ENCODE results near the gene OASL.
"Not testable (repeated sequence)": the region's sequence is repeated elsewhere in the genome, so short reads cannot be mapped to it uniquely, and the experiment has no call there.

Gene OASL

DNA sequence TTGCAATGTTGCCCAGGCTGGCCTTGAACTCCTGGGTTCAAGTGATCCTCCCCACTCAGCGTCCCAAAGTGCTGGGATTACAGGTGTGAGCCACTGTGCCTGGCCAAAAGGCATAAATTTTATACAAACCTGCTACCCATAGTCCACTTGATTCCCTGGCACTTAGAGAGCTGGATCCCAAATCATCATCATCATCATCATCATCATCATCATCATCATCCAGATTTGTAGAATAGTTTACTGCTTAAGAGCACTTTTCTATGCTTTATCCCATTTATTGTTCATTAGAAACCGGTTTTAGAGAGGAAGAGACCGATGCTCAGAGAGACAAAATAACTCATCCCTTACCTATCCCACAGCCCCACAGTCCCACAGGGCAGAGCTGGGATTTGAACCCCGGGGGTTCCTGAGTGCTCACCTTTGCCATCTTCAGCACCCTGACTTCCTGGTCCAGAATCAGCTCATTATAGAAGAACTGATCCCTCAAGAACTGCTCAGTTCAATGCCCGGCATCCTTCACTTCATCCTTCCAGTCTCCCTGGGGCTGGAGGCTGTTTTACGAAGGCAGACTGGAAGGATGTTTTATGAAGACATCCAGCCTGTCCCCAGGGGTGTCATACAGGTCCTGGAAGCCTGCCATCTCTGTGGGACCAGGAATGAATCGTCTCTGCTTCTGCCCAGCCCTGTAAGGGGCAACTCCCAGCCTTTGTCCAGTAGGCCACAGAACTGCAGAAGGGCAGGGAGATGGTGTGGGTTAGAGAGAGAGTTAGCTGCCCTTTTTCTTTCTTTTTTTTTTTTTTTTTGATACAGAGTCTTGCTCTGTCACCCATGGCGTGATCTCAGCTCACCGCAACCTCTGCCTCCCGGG is 20.2 kb upstream of the OASL start:
- DNase-seq, result no peak

- no peak for DNase-seq
These were observed 18.7 kb upstream of the OASL start for GRCh38 chr12:121057794-121058193.

DNA sequence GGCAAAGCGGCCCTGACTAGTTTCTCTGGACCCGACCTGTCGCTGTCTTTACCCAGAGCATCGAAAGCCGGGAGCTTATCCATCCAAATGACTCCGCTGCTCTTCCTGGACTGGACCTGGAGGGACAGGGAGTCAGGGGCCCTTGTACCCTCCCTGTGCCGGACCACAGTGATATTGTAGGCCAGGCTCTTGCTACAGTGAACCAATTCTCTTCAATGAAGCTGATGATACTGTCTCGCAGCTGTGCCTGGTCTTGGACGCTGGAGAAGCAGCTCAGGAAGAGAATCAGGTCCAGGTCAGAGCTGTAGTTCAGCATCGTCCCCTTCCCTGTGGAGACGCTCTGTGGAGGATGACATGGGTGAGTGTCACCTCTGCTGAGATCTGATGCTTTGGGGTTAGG is 14.7 kb upstream of the OASL start:
- no peak for DNase-seq

DNA sequence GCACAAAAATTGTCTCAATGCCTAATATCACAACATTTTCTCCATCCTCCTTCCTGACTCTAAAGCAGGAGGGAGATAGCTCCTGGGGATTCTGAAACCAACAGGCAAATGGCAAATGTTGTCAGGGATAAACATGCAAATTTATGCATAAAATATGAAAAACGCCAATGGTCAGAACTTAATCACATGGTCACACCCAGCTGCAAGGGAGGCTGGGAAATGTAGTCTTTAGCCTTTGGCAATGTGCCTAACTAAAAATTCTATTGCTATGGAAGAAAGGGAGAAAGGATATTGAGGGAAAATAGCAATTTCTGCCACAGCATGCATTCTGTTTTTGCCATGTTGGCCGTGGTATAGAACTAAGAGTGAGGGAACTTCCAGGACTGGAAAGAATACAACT is 11.7 kb upstream of the OASL start:
- DNase-seq, result no peak

- DNase-seq, result no peak
These were observed 9.4 kb upstream of the OASL start for GRCh38 chr12:121048442-121048841.

- not testable (repeated sequence) for DNase-seq
These were observed 8.4 kb upstream of the OASL start for GRCh38 chr12:121047400-121047799.

GRCh38 chr12:121043067-121043466 is 4.0 kb upstream of the OASL start:
- DNase-seq, result no peak

DNA sequence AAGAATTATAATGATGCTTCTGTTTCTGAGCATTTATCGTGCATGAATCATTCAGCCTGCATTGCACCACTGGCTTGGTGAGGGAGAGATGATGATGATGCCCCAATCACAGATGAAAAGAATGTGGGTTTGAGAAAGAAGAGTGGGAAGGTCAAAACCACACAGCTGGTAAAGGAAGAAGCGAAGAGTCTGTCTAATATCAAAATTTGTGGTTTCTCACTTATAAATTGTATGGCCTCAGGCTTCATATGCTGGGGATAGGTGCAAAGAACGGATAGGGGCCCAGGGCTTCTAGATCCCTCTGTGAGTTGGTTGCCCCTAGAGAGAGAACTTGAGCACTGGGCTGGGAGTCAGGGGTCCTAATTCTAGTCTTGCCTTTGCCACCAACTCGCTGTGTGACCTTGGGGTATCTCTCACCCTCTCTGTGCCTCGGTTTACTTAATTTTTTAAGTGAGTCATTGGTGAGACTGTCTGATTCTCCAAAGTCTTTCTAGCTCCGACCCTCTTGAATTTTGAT is 2.2 kb downstream of the OASL start:
- no peak for DNase-seq

DNA sequence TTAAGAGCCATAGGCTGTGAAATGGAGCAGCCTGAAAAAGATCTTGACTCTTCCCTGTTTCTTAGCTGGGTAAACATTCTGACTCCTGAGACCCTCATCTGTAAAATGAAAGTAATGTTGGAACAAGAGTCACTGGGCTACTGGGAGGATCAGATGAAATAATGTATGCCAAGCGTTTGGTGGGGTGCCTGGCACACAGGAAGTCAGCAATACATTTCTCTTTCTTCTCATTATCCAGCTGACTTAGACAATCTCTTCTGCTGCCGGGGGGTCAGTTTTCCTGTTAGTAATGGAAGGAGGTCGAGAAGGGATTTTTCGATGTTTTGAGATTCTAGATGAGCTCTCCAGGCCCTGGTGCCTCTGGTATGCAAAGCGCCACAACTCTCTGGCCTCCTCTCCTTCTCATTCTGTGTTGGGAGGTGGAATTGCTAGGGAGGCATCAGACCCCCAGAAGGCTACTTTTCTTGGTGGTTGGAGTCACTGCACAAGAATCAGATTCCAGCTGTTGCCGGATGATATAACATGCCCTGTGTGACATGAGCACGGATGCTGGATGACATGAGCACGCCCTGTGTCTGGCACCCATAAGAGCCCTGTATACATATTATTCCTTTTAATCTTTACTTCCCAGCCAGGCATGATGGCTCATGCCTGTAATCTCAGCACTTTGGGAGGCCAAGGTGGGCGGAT is 4.3 kb downstream of the OASL start:
- DNase-seq, result no peak

DNA sequence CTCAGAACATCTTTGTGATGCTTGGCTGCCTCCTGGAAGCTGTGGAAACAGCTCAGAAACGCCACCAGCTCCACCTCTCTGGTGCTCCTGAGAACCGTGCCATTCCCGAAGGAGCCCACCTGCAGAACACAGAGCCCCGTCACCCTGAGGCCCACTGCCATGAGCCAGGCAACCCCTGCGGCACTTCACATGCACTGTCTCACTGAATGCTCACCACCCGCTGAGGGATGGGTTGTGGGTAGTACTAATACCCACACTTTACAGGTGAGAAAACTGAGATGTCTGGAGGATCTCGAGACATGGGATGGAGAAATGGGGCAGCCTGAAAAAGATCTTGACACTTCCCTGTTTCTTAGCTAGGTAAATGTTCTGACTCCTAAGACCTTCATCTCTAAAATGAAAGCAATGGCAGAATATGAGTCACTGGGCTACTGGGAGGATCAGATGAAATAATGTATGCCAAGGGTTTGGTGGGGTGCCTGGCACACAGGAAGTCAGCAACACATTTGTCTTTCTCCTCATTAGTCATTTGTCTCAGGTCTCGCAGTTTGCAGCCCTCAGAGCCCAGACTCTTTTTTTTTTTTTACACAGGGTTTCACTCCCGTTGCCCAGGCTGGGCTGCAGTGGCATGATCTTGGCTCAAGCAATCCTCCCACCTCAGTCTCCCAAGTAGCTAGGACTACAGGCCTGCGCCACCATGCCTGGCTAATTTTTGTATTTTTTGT is 5.3 kb downstream of the OASL start:
- DNase-seq, result no peak

DNA sequence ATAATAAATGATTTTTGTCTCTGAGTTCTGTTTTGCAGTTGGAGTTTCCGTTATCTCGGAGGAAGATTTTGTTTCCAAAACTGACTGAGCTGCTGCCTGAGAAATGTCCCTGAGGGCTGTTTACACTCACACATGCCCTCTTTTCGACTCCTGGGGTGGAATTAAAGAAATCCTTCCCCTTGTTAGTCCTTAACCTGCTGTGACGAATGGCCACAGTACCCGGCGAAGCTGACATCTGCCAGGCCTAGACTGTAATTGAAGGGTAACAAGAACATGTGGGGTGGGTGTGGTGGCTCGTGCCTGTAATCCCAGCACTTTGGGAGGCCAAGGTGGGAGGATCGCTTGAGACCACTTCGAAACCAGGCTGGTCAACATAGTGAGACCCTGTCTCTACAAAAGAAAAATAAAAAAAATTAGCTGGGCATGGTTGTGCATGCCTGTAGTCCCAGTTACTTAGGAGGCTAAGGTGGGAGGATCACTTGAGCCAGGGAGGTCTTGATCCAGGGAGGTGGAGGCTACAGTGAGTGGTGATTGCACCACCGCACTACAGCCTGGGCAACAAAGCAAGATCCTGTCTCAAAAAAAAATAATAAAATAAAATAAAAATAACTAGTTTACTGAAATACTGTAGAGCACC is 8.4 kb downstream of the OASL start:
- DNase-seq, result no peak

DNA sequence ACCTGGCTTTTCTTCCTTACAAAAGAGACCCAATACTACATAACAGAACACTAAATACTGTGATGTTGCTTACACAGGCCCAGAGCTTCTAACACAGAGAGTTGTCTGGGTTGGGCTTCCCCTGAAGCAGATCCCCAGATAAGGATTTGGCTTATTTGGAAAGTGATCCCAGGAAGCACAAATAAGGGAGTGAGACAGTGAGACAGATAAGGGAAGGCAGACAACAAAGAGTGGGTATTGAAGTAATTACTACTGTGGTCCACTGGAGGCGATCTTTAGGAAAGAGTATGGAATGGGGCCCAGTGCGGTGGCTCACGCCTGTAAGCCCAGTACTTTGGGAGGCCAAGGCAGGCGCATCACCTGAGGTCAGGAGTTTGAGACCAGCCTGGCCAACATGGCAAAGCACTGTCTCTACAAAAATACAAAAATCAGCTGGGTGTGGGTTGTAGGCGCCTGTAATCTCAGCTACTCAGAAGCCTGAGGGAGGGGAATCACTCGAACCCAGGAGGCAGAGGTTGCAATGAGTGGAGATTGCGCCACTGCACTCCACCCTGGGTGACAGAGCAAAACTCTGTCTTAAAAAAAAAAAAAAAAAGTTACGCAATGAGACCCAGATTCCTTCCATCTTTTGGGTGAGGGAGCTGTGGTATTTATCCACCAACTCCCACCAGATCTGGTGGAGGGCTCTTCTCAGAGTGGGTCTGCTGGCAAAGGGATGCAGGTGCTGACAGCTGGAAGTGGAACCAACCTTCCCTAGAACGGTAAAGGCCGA is 12.6 kb downstream of the OASL start:
- DNase-seq, result no peak

GRCh38 chr12:121025442-121026226 is 13.4 kb downstream of the OASL start:
- no peak for DNase-seq

- DNase-seq, result no peak
These were observed 15.2 kb downstream of the OASL start for GRCh38 chr12:121023799-121024198.

DNA sequence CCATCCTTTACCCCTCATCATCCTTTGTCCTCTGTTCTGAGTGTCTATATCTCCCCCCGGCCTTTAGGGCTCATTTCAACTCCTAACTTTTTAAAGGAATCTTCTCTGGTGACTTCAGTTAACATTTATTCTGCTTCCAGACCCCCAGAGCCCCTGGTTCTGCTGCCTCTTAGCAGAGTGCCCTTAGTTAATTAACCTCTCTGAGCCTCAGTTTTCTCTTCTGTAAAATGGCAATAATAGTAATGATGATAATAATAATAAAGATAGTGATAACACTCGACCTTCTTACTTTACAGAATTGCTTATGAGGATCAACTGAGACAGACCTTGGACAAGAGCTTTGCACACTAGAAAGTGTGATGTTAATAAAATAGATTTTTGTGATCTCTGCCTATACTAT is 16.3 kb downstream of the OASL start:
- DNase-seq, result no peak

DNA sequence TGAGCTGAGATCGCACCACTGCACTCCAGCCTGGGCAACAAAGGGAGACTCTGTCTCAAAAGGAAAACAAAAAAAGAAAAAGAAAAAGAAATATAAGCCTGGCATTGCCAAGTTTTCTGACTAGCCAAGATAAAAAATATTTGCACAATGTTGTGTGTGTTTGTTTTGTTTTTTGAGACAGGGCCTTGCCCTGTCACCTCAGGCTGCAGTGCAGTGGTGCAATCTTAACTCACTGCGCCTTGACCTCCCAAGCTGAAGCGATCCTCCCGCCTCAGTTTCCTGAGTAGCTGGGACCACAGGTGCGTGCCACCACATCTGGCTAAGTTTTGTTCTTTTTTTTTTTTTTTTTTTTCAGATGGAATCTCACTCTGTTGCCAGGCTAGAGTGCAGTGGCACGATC is 17.3 kb downstream of the OASL start:
- DNase-seq, result no peak

DNA sequence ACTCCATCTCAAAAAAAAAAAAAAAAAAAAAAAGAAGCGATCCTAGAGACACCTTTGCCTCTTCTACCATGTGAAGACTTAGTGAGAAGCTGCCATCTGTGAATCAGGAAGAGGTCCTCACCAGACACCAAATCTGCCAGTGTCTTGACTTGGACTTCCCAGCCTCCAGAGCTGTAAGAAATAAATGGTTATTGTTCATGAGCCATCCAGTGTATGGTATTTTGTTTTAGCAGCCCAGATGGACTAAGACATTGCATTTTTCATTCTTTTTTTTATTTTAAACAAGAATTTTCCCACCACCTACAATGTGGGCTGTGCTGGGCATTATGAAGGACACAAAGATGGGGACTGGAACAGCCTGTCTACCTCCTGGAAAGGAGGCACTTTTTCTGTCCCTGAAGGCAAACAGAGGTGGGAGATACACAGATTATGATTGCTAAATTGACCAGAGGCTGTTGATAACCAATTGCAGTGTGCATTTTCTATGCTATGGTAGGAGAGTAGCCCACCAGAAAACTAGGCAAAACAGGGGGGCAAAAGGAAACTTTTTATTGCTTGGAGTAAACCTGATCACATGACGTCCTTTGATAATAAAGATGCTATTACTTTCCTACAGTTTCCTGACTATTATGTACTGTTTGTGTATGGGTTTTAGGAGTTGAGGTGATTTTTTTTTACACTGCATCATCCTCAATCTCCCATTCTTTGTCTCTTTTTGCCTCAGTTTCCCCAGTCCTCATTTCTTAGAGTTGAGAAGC is 20.0 kb downstream of the OASL start:
- DNase-seq, result no peak

DNA sequence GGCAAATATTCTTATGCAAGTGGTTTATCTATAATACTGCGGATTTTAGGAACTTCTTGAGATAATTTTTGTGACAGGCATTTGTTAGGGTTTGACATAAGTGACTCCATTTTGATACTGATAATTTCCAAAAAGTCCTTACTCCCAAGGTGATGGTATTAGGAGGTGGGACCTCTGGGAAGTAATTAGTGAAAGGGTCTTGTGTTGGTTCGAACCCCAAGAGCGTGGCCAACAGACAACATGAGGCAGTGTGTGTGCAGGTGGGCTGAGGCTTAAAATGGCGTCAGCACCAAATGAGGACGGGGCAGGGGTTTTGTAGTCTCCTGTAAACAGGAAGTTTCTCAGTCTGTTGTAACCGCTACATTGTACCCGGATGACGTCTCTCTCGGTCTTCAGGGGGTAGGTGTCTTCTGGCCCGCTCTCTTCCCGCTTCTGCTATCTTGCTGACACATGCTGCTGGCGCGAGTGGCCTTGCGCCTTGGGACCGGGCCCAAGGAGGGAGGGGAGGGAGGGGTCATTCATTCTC is 21.0 kb downstream of the OASL start:
- no peak for DNase-seq

DNA sequence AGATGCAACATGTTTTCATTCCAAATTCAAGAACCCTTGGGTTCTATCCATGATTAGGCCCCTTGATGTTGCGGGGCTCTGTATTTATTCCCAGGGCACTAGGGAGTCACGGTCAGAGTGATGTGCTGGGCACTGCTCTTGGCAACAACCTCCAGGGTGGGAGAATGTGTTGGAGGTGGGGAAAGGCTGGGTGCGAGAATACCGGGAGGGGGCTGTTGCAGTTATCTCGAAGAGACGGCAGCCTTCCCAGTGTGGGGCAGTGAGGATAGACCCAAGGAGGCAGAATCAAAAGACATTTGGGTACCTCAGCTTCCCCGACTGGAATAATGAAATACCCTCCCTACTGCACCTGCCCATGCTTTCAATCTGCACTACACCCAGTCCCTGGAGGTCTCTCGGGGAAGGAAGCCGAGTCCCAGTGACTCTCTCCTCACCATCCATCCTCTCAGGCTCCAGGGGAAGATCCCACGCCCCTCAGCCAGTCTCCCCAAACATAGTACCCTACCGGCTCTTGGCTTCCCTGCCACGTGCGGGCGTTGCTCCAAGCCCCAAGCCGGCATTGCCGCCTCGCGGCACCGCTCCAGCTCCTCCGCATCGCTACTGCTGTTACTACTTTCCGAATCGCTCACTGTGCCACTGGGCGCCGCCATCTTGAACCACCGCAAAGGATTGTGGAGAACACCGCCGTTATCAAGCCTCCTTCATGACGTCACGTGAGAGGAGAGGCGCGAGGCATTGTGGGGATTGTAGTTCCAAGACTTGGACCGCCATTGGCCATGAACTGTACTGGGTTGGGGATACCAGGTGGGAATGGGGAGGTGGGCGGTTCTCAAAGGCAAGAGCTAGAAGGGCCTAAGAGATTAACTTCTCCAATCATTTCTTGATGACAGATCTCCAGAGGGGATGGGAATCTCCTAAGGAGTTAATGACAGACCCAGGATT is 22.9 kb downstream of the OASL start, which contains the start of gene C12orf43:
TSS of gene C12orf43 (minus strand) at position 663 of the 942 bp plus-strand sequence. CDS start at position 650, 13 bp downstream.
- peak; percentile 65 for DNase-seq
